Liver (tissue), 9 donors: ENCODE measurements around the gene EPGN. TPM values are rescaled to one million over a fixed set of nuclear protein-coding genes. Genes with fewer than 3 reads are reported as not detected.

Source experiments
- DNase-seq: peaks from one replicate; pipeline ENCODE4 v3.0.0-alpha.2; 2017; ENCODE audit warnings: low spot score
- H3K27ac ChIP-seq, 2 donors: one replicate each; pipeline ENCODE4 v1.7.0; 2013; ENCODE audit warnings: inconsistent platforms in 2 of 2, low read length in 2 of 2, control low read depth in 1 of 2, low read depth in 1 of 2, mild to moderate bottlenecking in 1 of 2
- H3K27me3 ChIP-seq, 4 donors: one replicate each; pipeline versions ENCODE4 v1.6.1 to v1.7.0; 2013; ENCODE audit warnings: low read length in 3 of 4, inconsistent platforms in 1 of 4, mild to moderate bottlenecking in 1 of 4, moderate library complexity in 1 of 4; ENCODE audit not compliant: control insufficient read depth in 4 of 4, insufficient read depth in 4 of 4
- H3K36me3 ChIP-seq, 4 donors: one replicate each; pipeline versions ENCODE4 v1.6.1 to v1.7.0; 2013; ENCODE audit warnings: low read length in 3 of 4, mild to moderate bottlenecking in 3 of 4, low read depth in 1 of 4, moderate library complexity in 1 of 4; ENCODE audit not compliant: control insufficient read depth in 4 of 4, insufficient read depth in 3 of 4
- H3K4me1 ChIP-seq, 4 donors: one replicate each; pipeline versions ENCODE4 v1.6.1 to v1.7.0; 2013; ENCODE audit warnings: low read length in 3 of 4, mild to moderate bottlenecking in 3 of 4, moderate library complexity in 1 of 4; ENCODE audit not compliant: control insufficient read depth in 4 of 4, insufficient read depth in 4 of 4
- H3K4me3 ChIP-seq, 3 donors: one replicate each; pipeline versions ENCODE4 v1.6.1 to v1.7.0; 2013; ENCODE audit warnings: low read length in 3 of 3, control low read depth in 1 of 3, low read depth in 1 of 3, mild to moderate bottlenecking in 1 of 3
- H3K9ac ChIP-seq, 2 donors: one replicate each; pipeline ENCODE4 v1.7.0; 2013; ENCODE audit warnings: low read length in 2 of 2, mild to moderate bottlenecking in 2 of 2, moderate library complexity in 2 of 2, control low read depth in 1 of 2, low read depth in 1 of 2
- H3K9me3 ChIP-seq, 4 donors: one replicate each; pipeline versions ENCODE4 v1.6.1 to v1.7.0; 2013; ENCODE audit warnings: low read length in 3 of 4; ENCODE audit not compliant: control insufficient read depth in 4 of 4
- EGR1 ChIP-seq, 2 donors: IDR thresholded peaks; 2 replicates each; pipeline ENCODE4 v1.6.1; 2016 to 2018; ENCODE audit warnings: antibody characterized with exemption in 2 of 2, low read depth in 2 of 2
- FOXA1 ChIP-seq: IDR thresholded peaks from 2 replicates; pipeline ENCODE4 v1.6.1; 2016; ENCODE audit warnings: antibody characterized with exemption
- FOXA2 ChIP-seq: IDR thresholded peaks from 2 replicates; pipeline ENCODE4 v1.6.1; 2016; ENCODE audit warnings: antibody characterized with exemption
- GABPA ChIP-seq, 2 donors: IDR thresholded peaks in 1 of 2; conservative IDR thresholded peaks in 1 of 2; 2 replicates each; pipeline ENCODE4 v1.6.1; 2016; ENCODE audit warnings: antibody characterized with exemption in 2 of 2, mild to moderate bottlenecking in 1 of 2, moderate library complexity in 1 of 2
- HNF4A ChIP-seq, 2 donors: conservative IDR thresholded peaks; 2 replicates each; pipeline ENCODE4 v1.6.1; 2016; ENCODE audit warnings: antibody characterized with exemption in 2 of 2, mild to moderate bottlenecking in 2 of 2
- HNF4G ChIP-seq: IDR thresholded peaks from 2 replicates; pipeline ENCODE4 v1.6.1; 2016; ENCODE audit warnings: antibody characterized with exemption
- JUND ChIP-seq, 2 donors: IDR thresholded peaks; 2 replicates each; pipeline ENCODE4 v1.6.1; 2016; ENCODE audit warnings: antibody characterized with exemption in 2 of 2
- NR2F2 ChIP-seq: IDR thresholded peaks from 2 replicates; pipeline ENCODE4 v1.6.1; 2016; ENCODE audit warnings: antibody characterized with exemption
- RAD21 ChIP-seq, 2 donors: IDR thresholded peaks; 2 replicates each; pipeline ENCODE4 v1.6.1; 2016; ENCODE audit warnings: antibody characterized with exemption in 2 of 2, mild to moderate bottlenecking in 2 of 2
- RXRA ChIP-seq, 2 donors: IDR thresholded peaks; 2 replicates each; pipeline ENCODE4 v1.6.1; 2017 to 2018; ENCODE audit warnings: antibody characterized with exemption in 2 of 2, mild to moderate bottlenecking in 1 of 2
- SP1 ChIP-seq: IDR thresholded peaks from 2 replicates; pipeline ENCODE4 v1.6.1; 2018; ENCODE audit warnings: antibody characterized with exemption, mild to moderate bottlenecking
- TAF1 ChIP-seq: conservative IDR thresholded peaks from 2 replicates; pipeline ENCODE4 v1.6.1; 2016; ENCODE audit warnings: antibody characterized with exemption, mild to moderate bottlenecking
- YY1 ChIP-seq: IDR thresholded peaks from 2 replicates; pipeline ENCODE4 v1.6.1; 2016; ENCODE audit warnings: antibody characterized with exemption, mild to moderate bottlenecking
- WGBS: extraction: QIAGEN DNeasy Blood & Tissue Kit; methylation state at CpG from one replicate; pipeline ENCODE4 v1.1.7; 2013; 5-methylcytosine and 5-hydroxymethylcytosine counted together
- polyA plus RNA-seq, 2 donors: library from polyadenylated mRNA; stranded (reverse) in 1 of 2; unstranded in 1 of 2; fragments of 200-250 nt in 1 of 2; fragments of >200 nt in 1 of 2; fragmentation: Nextera tagmentation in 1 of 2; extraction: Ambion mirVana in 1 of 2; gene quantifications; one replicate each; pipeline versions ENCODE4 v1.2.1 to v1.2.3, GENCODE V29; 2013 to 2015
- total RNA-seq, 2 donors: library from RNA; depleted of rRNA; stranded (reverse); fragments of >200 nt; gene quantifications; one replicate each; pipeline ENCODE4 v1.2.3, GENCODE V29; 2014
- TF ChIP-seq, protein P1 (sequence below): IDR thresholded peaks from 2 replicates; pipeline ENCODE4 v1.6.1; 2016; ENCODE audit warnings: antibody characterized with exemption
- TF ChIP-seq, protein P2 (sequence below): IDR thresholded peaks from 2 replicates; pipeline ENCODE4 v1.6.1; 2016; ENCODE audit warnings: antibody characterized with exemption
- TF ChIP-seq, protein P3 (sequence below): fragments of 150-350 bp; IDR thresholded peaks from 2 replicates; pipeline ENCODE4 v1.5.1; 2017; ENCODE audit warnings: improper control_type of control experiment, low read depth, low read length; ENCODE audit not compliant: missing input control
- TF ChIP-seq, protein P4 (sequence below): IDR thresholded peaks from 2 replicates; pipeline ENCODE4 v1.6.1; 2016; ENCODE audit warnings: antibody characterized with exemption
- TF ChIP-seq, protein P5 (sequence below): IDR thresholded peaks from 2 replicates; pipeline ENCODE4 v1.6.1; 2016; ENCODE audit warnings: antibody characterized with exemption, mild to moderate bottlenecking
- donor health status: healthy.
- donor health status: healthy.
- donor health status: healthy.
- donor health status: healthy.
- donor health status: healthy.

Gene EPGN, protein sequence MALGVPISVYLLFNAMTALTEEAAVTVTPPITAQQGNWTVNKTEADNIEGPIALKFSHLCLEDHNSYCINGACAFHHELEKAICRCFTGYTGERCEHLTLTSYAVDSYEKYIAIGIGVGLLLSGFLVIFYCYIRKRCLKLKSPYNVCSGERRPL
- under 1 TPM; 0.09 to 0.75 TPM for total RNA-seq
- not detected for polyA plus RNA-seq

DNA sequence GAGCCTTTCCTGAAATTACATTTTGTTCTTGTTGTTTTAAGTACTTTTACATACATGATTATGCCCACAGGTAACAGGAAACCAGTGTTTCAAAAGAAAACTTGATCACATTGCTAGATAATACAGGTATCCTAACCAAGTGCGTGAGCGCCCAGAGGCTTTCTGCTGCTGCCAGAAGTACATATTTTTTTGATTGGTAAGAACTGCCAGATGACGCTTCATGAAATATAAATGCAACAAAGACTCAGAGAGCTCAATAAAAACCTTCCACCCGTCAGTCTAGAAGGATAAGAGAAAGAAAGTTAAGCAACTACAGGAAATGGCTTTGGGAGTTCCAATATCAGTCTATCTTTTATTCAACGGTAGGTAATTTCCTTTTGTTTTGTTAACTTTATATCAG is at the start of gene EPGN:
TSS of gene EPGN (plus strand) at position 256 of the 400 bp plus-strand sequence. CDS start at position 320, 64 bp downstream.
- no peaks in the 10 kb centered on the region for H3K36me3 ChIP-seq
- no peaks in the 10 kb centered on the region for H3K27me3 ChIP-seq
- no peak within 1 kb of the TSS for H3K4me3 ChIP-seq
- WGBS, result 78% methylated on average over 5 of the region's 5 CpGs
- no peak within 1 kb of the TSS for H3K27ac ChIP-seq
- H3K9ac ChIP-seq, result no peak within 1 kb of the TSS
- H3K4me1 ChIP-seq, result no peaks in the 10 kb centered on the region
- no peak for DNase-seq
- H3K9me3 ChIP-seq, result no peaks in the 10 kb centered on the region
- TF ChIP-seq, protein P1, sequence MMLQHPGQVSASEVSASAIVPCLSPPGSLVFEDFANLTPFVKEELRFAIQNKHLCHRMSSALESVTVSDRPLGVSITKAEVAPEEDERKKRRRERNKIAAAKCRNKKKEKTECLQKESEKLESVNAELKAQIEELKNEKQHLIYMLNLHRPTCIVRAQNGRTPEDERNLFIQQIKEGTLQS, result no peak
- TF ChIP-seq RAD21 (IDR thresholded peaks at IDR 0.05) (no peak), EGR1 (IDR thresholded peaks at IDR 0.05; ENCODE audit: low read depth in 2 of 2) (no peak), RXRA (IDR thresholded peaks at IDR 0.05) (no peak), HNF4A (conservative IDR thresholded peaks at IDR 0.05) (no peak), YY1 (no peak), SP1 (no peak), HNF4G (no peak), GABPA (IDR thresholded peaks at IDR 0.05 in 1 of 2, conservative IDR thresholded peaks at IDR 0.05 in 1 of 2) (no peak), TAF1 (no peak), JUND (IDR thresholded peaks at IDR 0.05) (no peak), NR2F2 (no peak), FOXA2 (no peak), FOXA1 (no peak)
- TF ChIP-seq, protein P2, sequence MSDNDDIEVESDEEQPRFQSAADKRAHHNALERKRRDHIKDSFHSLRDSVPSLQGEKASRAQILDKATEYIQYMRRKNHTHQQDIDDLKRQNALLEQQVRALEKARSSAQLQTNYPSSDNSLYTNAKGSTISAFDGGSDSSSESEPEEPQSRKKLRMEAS, result no peak
- TF ChIP-seq, protein P3, sequence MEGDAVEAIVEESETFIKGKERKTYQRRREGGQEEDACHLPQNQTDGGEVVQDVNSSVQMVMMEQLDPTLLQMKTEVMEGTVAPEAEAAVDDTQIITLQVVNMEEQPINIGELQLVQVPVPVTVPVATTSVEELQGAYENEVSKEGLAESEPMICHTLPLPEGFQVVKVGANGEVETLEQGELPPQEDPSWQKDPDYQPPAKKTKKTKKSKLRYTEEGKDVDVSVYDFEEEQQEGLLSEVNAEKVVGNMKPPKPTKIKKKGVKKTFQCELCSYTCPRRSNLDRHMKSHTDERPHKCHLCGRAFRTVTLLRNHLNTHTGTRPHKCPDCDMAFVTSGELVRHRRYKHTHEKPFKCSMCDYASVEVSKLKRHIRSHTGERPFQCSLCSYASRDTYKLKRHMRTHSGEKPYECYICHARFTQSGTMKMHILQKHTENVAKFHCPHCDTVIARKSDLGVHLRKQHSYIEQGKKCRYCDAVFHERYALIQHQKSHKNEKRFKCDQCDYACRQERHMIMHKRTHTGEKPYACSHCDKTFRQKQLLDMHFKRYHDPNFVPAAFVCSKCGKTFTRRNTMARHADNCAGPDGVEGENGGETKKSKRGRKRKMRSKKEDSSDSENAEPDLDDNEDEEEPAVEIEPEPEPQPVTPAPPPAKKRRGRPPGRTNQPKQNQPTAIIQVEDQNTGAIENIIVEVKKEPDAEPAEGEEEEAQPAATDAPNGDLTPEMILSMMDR, result no peak
- TF ChIP-seq, protein P4, sequence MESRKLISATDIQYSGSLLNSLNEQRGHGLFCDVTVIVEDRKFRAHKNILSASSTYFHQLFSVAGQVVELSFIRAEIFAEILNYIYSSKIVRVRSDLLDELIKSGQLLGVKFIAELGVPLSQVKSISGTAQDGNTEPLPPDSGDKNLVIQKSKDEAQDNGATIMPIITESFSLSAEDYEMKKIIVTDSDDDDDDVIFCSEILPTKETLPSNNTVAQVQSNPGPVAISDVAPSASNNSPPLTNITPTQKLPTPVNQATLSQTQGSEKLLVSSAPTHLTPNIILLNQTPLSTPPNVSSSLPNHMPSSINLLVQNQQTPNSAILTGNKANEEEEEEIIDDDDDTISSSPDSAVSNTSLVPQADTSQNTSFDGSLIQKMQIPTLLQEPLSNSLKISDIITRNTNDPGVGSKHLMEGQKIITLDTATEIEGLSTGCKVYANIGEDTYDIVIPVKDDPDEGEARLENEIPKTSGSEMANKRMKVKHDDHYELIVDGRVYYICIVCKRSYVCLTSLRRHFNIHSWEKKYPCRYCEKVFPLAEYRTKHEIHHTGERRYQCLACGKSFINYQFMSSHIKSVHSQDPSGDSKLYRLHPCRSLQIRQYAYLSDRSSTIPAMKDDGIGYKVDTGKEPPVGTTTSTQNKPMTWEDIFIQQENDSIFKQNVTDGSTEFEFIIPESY, result no peak
- TF ChIP-seq, protein P5, sequence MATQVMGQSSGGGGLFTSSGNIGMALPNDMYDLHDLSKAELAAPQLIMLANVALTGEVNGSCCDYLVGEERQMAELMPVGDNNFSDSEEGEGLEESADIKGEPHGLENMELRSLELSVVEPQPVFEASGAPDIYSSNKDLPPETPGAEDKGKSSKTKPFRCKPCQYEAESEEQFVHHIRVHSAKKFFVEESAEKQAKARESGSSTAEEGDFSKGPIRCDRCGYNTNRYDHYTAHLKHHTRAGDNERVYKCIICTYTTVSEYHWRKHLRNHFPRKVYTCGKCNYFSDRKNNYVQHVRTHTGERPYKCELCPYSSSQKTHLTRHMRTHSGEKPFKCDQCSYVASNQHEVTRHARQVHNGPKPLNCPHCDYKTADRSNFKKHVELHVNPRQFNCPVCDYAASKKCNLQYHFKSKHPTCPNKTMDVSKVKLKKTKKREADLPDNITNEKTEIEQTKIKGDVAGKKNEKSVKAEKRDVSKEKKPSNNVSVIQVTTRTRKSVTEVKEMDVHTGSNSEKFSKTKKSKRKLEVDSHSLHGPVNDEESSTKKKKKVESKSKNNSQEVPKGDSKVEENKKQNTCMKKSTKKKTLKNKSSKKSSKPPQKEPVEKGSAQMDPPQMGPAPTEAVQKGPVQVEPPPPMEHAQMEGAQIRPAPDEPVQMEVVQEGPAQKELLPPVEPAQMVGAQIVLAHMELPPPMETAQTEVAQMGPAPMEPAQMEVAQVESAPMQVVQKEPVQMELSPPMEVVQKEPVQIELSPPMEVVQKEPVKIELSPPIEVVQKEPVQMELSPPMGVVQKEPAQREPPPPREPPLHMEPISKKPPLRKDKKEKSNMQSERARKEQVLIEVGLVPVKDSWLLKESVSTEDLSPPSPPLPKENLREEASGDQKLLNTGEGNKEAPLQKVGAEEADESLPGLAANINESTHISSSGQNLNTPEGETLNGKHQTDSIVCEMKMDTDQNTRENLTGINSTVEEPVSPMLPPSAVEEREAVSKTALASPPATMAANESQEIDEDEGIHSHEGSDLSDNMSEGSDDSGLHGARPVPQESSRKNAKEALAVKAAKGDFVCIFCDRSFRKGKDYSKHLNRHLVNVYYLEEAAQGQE, result no peak
